B cell (primary cell): ENCODE data around the gene MFAP5. TPM values are rescaled to one million over a fixed set of nuclear protein-coding genes. Genes with fewer than 3 reads are reported as not detected.
A peak's percentile ranks its signal among the peaks of the same experiment; 100 is the strongest.

Source experiments
- ATAC-seq: fragments of 200-7000 bp; cut with Tn5 transposase; one replicate; pipeline ENCODE4 v1.10.0; 2021; ENCODE audit warnings: low read depth, mild to moderate bottlenecking, moderate number of reproducible peaks, moderate library complexity
- CTCF ChIA-PET: fragments of 350-600 bp; sonication (Branson Sonifier 250); formaldehyde crosslinking; loops from one replicate; lab custom pipeline; 2021; ENCODE audit warnings: antibody characterized with exemption, inconsistent platforms; lab: Charles Lee
- POLR2A ChIA-PET: fragments of 350-600 bp; sonication (Branson Sonifier 250); formaldehyde crosslinking; loops from one replicate; lab custom pipeline; 2021; ENCODE audit warnings: antibody characterized with exemption; lab: Charles Lee
- DNase-seq: peaks from one replicate; pipeline ENCODE4 v3.0.0; 2013
- H2AFZ ChIP-seq: 2 replicates; pipeline ENCODE4 v1.6.1; 2012; ENCODE audit warnings: mild to moderate bottlenecking, low read depth, low read length; ENCODE audit not compliant: insufficient read depth, poor library complexity, severe bottlenecking
- H3K27ac ChIP-seq, 2 donors: 1 replicate in 1 of 2; 2 replicates in 1 of 2; pipeline ENCODE4 v1.5.1; 2012 to 2013; ENCODE audit warnings: low read length in 2 of 2, mild to moderate bottlenecking in 2 of 2, moderate library complexity in 1 of 2
- H3K27me3 ChIP-seq, 4 experiments: fragments of 200-600 bp in 1 of 4; sonication (generic) in 1 of 4; replicated peaks in 1 of 4; 1 replicate in 2 of 4; 2 replicates in 2 of 4; pipeline versions ENCODE4 v1.6.1 to v1.7.0; 2013 to 2016; ENCODE audit warnings: low read length in 3 of 4, mild to moderate bottlenecking in 2 of 4, mixed read lengths in 1 of 4, moderate library complexity in 1 of 4; ENCODE audit not compliant: insufficient read depth in 4 of 4, control insufficient read depth in 3 of 4; ENCODE audit errors: control extremely low read depth in 1 of 4
- H3K36me3 ChIP-seq, 2 experiments: replicated peaks in 1 of 2; 1 replicate in 1 of 2; 2 replicates in 1 of 2; pipeline versions ENCODE4 v1.6.1 to v1.7.1; 2013; ENCODE audit warnings: low read length in 1 of 2; ENCODE audit not compliant: insufficient read depth in 2 of 2, control insufficient read depth in 1 of 2; ENCODE audit errors: control extremely low read depth in 1 of 2, extremely low read depth in 1 of 2
- H3K4me1 ChIP-seq, 2 donors: fragments of 200-600 bp in 1 of 2; sonication (generic) in 1 of 2; 1 replicate in 1 of 2; 2 replicates in 1 of 2; pipeline versions ENCODE4 v1.5.1 to v1.6.1; 2013 to 2017; ENCODE audit warnings: low read length in 2 of 2; ENCODE audit not compliant: control insufficient read depth in 2 of 2, insufficient read depth in 2 of 2
- H3K4me2 ChIP-seq: replicated peaks from 2 replicates; pipeline ENCODE3; 2012; ENCODE audit warnings: mild to moderate bottlenecking, low read depth, low read length; ENCODE audit not compliant: poor library complexity, severe bottlenecking
- H3K4me3 ChIP-seq, 5 experiments: fragments of 200-600 bp in 1 of 5; sonication (generic) in 1 of 5; 1 replicate in 3 of 5; 2 replicates in 2 of 5; pipeline versions ENCODE4 v1.5.1 to v1.7.0; 2011 to 2016; ENCODE audit warnings: low read length in 4 of 5, mild to moderate bottlenecking in 4 of 5, low read depth in 2 of 5, control low read depth in 1 of 5, moderate library complexity in 1 of 5; ENCODE audit not compliant: insufficient read depth in 1 of 5; ENCODE audit errors: control extremely low read depth in 1 of 5, extremely low read depth in 1 of 5
- H3K79me2 ChIP-seq: fragments of 200-600 bp; sonication (generic); one replicate; pipeline ENCODE4 v1.6.0; 2016; ENCODE audit warnings: low read length; ENCODE audit not compliant: control insufficient read depth, insufficient read depth
- H3K9ac ChIP-seq: fragments of 200-600 bp; sonication (generic); 2 replicates; pipeline ENCODE4 v1.6.1; 2017; ENCODE audit warnings: mild to moderate bottlenecking, low read length, moderate library complexity
- H3K9me3 ChIP-seq, 3 donors: one replicate each; pipeline versions ENCODE4 v1.6.1 to v1.7.1; 2013; ENCODE audit warnings: low read length in 2 of 3; ENCODE audit not compliant: control insufficient read depth in 2 of 3, insufficient read depth in 1 of 3; ENCODE audit errors: control extremely low read depth in 1 of 3
- H4K20me1 ChIP-seq: 2 replicates; pipeline ENCODE4 v1.6.0; 2012; ENCODE audit warnings: mild to moderate bottlenecking, low read length; ENCODE audit not compliant: insufficient read depth, control insufficient read depth, poor library complexity, severe bottlenecking
- H3K27ac Mint-ChIP-seq: one replicate; pipeline ENCODE4 v1.8.0; 2021; ENCODE audit warnings: mixed read lengths
- H3K27me3 Mint-ChIP-seq: one replicate; pipeline ENCODE4 v1.8.0; 2021; ENCODE audit warnings: mixed read lengths
- H3K4me1 Mint-ChIP-seq: one replicate; pipeline ENCODE4 v1.8.0; 2021; ENCODE audit warnings: mixed read lengths
- H3K4me3 Mint-ChIP-seq: one replicate; pipeline ENCODE4 v1.8.0; 2021; ENCODE audit warnings: mixed read lengths
- H3K9me3 Mint-ChIP-seq: one replicate; pipeline ENCODE4 v1.8.0; 2022; ENCODE audit warnings: mixed read lengths; ENCODE audit not compliant: insufficient read depth
- EZH2 ChIP-seq: IDR thresholded peaks from 2 replicates; pipeline ENCODE4 v1.6.1; 2012; ENCODE audit warnings: borderline replicate concordance, low read depth, mild to moderate bottlenecking, moderate library complexity, low read length; ENCODE audit not compliant: insufficient read depth, poor library complexity, severe bottlenecking
- WGBS: methylation state at CpG from one replicate; pipeline ENCODE4 v1.1.5; 2013; ENCODE audit warnings: missing lambda C conversion rate; ENCODE audit not compliant: insufficient coverage; 5-methylcytosine and 5-hydroxymethylcytosine counted together
- intact Hi-C: fragments of 100-400 bp; cut with micrococcal nuclease; formaldehyde crosslinking; loops from one replicate; pipeline ENCODE4 v1.10.0; 2022
- polyA plus RNA-seq: library from polyadenylated mRNA; depleted of rRNA; stranded (reverse); fragments of >200 nt; gene quantifications from 2 replicates; pipeline ENCODE4 v1.2.3, GENCODE V29; 2012
- total RNA-seq, 2 donors: library from RNA; stranded (reverse); fragments of 120-200 nt in 1 of 2; gene quantifications; 1 replicate in 1 of 2; 2 replicates in 1 of 2; pipeline versions ENCODE4 v1.2.3 to v1.2.4, GENCODE V29; 2013 to 2022
- TF ChIP-seq, protein P1 (sequence below): fragments of 200-600 bp; IDR thresholded peaks from one replicate; pipeline ENCODE4 v1.8.0; 2022; ENCODE audit warnings: antibody characterized with exemption, mild to moderate bottlenecking

The MFAP5 gene
- total and polyA plus RNA-seq, 2 donors (not counting 1 experiment from before 2014, with no cell fraction given) = 0.31 to 0.94 TPM

DNA sequence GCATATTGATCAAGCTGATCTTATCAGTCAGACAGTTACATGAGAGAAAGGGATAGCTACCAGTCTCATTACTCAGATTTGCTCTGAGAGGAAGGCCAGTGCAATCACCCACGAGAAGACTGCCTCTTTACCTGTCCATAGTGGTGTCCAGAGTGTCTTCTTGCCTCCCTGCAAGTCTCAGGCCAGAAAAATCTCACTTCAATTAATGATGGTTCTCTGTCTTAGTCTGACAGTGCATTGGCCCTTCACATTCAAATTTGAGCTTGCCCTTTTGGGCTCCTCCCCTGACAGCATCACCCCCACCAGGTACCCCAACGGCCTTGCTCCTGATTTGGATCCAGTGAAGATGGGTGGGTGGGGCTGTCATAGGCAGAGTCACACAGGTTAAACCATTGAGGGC is 50.0 kb downstream of the MFAP5 start, which contains the start of gene AICDA:
Gene AICDA, minus strand, starts transcription at position 231 of the 400 bp plus-strand sequence. Its CDS starts 92 bp downstream, at position 139.
- 71% methylated on average over 1 of the region's 2 CpGs for WGBS
- TF ChIP-seq EZH2 = no peak
- TF ChIP-seq, protein P1, sequence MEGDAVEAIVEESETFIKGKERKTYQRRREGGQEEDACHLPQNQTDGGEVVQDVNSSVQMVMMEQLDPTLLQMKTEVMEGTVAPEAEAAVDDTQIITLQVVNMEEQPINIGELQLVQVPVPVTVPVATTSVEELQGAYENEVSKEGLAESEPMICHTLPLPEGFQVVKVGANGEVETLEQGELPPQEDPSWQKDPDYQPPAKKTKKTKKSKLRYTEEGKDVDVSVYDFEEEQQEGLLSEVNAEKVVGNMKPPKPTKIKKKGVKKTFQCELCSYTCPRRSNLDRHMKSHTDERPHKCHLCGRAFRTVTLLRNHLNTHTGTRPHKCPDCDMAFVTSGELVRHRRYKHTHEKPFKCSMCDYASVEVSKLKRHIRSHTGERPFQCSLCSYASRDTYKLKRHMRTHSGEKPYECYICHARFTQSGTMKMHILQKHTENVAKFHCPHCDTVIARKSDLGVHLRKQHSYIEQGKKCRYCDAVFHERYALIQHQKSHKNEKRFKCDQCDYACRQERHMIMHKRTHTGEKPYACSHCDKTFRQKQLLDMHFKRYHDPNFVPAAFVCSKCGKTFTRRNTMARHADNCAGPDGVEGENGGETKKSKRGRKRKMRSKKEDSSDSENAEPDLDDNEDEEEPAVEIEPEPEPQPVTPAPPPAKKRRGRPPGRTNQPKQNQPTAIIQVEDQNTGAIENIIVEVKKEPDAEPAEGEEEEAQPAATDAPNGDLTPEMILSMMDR = no peak
- no peaks in the 10 kb centered on the region for H3K79me2 ChIP-seq
- no peak within 1 kb of the TSS for H3K4me3 ChIP-seq
- H3K4me1 Mint-ChIP-seq = peaks cover 27% of the 10 kb centered on the region
- ATAC-seq (no peak), DNase-seq (no peak)
- peak within 1 kb of the TSS; percentile 36 for H2AFZ ChIP-seq
- no peaks in the 10 kb centered on the region for H4K20me1 ChIP-seq
- H3K9ac ChIP-seq = no peak within 1 kb of the TSS
- no peak within 1 kb of the TSS for H3K4me2 ChIP-seq
- no peaks in the 10 kb centered on the region for H3K9me3 ChIP-seq
- ChIA-PET CTCF (interaction anchor here (1.2 kb wide), 1 partner anchor 68 kb away, joined by 4 read pairs; no protein-coding TSS in a partner anchor), POLR2A (no interaction called here)
- no peak within 1 kb of the TSS for H3K27ac Mint-ChIP-seq
- no peak within 1 kb of the TSS for H3K27ac ChIP-seq
- H3K36me3 ChIP-seq = no peaks in the 10 kb centered on the region
- intact Hi-C loops = no loop called here
- no peaks in the 10 kb centered on the region for H3K9me3 Mint-ChIP-seq
- peaks cover 13 to 17% of the 10 kb centered on the region in 2 donors for H3K4me1 ChIP-seq
- no peaks in the 10 kb centered on the region for H3K27me3 Mint-ChIP-seq
- no peak within 1 kb of the TSS for H3K4me3 Mint-ChIP-seq
- H3K27me3 ChIP-seq = no peaks in the 10 kb centered on the region

DNA sequence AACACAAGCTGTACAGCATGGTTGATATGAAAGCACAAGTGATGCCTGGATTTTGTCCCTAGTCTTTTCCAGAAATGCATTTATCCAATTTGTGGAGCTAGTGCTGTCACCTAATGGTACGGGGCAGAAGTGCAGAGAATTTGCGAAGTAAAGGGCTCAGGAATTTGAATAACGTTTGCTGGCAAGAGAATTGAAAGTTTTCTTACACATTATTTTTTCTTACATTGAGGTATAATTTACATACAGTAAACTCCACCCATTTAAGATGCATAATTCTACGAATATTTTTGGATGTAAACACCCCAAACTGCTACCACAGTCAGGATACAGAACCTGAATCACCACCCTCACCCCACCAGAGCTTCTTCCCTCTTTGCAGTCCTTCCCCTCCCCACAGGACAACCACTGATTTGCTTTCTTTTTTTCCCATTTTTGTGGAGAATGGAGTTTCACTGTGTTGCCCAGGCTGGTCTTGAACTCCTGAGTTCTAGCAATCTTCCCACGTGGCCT is 53.5 kb downstream of the MFAP5 start:
- CTCF ChIA-PET = interaction anchor here (0.9 to 4.1 kb wide), 8 partner anchors 9 to 251 kb away, joined by 3 to 30 read pairs (median 4); no protein-coding TSS in a partner anchor
- no peaks in the 10 kb centered on the region for H3K9me3 Mint-ChIP-seq
- Histone ChIP-seq H3K4me1 (peaks cover 13 to 17% of the 10 kb centered on the region in 2 donors), H3K4me2 (peak overlapping the region; percentile 62), H2AFZ (peak overlapping the region; percentile 73), H3K27me3 (no peaks in the 10 kb centered on the region), H4K20me1 (no peaks in the 10 kb centered on the region), H3K9ac (peak overlapping the region; percentile 57), H3K79me2 (no peaks in the 10 kb centered on the region), H3K27ac (peak overlapping the region in 1 of 2 donors; percentile 3), H3K9me3 (no peaks in the 10 kb centered on the region), H3K36me3 (no peaks in the 10 kb centered on the region), H3K4me3 (peak overlapping the region in 4 of 5 experiments; percentile 17 to 50 (median 31))
- H3K4me1 Mint-ChIP-seq = peaks cover 27% of the 10 kb centered on the region
- H3K27me3 Mint-ChIP-seq = no peaks in the 10 kb centered on the region
- TF ChIP-seq EZH2 = no peak
- TF ChIP-seq, protein P1 = peak; percentile 50
- peak overlapping the region; percentile 87 for H3K4me3 Mint-ChIP-seq
- POLR2A ChIA-PET = interaction anchor here (1.0 kb wide), 1 partner anchor 11 kb away, joined by 3 read pairs; no protein-coding TSS in a partner anchor
- ATAC-seq (peak; percentile 31), DNase-seq (peak; percentile 34)
- intact Hi-C loops = loop anchor here (2.0 kb wide), 1 partner anchor 64 kb away; no protein-coding TSS in a partner anchor
- 0% methylated on average over 1 of the region's 5 CpGs for WGBS
- peak overlapping the region; percentile 12 for H3K27ac Mint-ChIP-seq
